GM19193 (cell line): Measurements from ENCODE around the gene CEACAM4.

ENCODE experiments used
- POLR2A ChIP-seq: IDR thresholded peaks from 4 replicates; pipeline ENCODE4 v1.6.1; 2011; ENCODE audit not compliant: insufficient read depth, insufficient read length; ENCODE audit errors: extremely low read depth

CEACAM4 gene

GRCh38 chr19:41626877-41627276, at the start of gene CEACAM4:
CEACAM4 (minus strand) TSS chr19:41627074; CDS start chr19:41626963, 111 bp downstream.
- no peak for TF ChIP-seq POLR2A

DNA sequence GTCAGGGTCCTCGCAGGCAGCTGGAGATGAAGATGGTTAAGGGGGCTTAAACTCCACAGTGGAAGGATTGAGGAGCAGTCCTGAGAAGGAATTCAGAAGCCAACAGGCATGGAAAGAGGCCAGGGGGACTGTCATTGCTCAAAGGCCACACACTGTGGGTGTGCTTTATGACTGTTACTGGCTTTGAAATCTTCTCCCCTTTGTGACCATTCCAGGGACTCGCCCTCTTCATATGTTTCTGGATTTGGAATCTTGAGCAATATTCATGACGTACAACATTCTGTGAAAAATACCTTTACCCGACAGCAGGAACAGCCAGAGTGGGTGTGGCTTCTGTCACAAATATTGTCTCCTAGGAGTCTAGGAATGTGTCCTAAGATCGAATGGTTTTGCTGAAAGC, 44.6 kb upstream of the CEACAM4 start:
- no peak for TF ChIP-seq POLR2A

DNA sequence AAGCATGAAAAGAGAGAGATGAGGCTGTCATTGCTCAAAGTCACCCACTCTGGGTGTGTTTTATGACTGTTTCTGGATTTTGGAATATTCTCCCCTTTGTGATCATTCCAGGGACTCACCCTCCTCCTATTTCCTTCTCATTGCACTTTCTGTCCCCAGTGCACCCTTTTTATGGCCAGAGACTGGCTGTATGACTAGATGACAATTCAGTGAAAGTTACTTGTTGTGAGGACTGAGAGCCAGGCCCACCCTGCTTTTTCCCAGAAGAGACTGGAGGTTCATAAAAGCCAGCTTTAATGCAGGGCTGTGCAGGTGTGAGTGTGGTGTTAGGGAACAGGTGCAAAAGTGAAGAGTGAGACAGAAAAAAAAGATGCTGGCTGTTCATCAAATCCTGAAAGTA, 43.9 kb upstream of the CEACAM4 start:
- TF ChIP-seq POLR2A: no peak

GRCh38 chr19:41668315-41668714, 41.4 kb upstream of the CEACAM4 start:
- no peak for TF ChIP-seq POLR2A

DNA sequence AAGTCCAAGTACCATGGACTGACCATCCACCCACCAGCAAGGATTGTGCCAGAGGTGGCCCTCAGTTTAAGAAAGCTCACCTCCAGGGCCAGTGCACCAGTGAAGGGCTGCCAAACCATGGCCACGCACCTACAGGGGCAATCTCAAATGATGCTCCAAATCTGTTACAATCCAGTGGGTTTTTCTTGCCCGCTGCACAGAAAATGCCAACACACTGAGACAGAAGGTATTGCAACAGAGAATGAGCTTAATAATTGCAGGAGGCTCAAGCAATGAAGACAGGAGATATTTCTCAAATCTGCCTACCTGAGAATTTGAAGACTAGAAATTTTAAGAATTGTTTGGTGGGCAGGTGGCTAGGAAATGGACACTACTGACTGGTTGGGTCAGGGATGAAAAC, 39.2 kb upstream of the CEACAM4 start:
- TF ChIP-seq POLR2A: no peak

- no peak for TF ChIP-seq POLR2A
Observed at GRCh38 chr19:41657157-41657556, 30.3 kb upstream of the CEACAM4 start.

GRCh38 chr19:41652250-41652649, 25.4 kb upstream of the CEACAM4 start:
- TF ChIP-seq POLR2A: no peak

- no peak for TF ChIP-seq POLR2A
Observed at GRCh38 chr19:41649827-41650226, 23.0 kb upstream of the CEACAM4 start.

DNA sequence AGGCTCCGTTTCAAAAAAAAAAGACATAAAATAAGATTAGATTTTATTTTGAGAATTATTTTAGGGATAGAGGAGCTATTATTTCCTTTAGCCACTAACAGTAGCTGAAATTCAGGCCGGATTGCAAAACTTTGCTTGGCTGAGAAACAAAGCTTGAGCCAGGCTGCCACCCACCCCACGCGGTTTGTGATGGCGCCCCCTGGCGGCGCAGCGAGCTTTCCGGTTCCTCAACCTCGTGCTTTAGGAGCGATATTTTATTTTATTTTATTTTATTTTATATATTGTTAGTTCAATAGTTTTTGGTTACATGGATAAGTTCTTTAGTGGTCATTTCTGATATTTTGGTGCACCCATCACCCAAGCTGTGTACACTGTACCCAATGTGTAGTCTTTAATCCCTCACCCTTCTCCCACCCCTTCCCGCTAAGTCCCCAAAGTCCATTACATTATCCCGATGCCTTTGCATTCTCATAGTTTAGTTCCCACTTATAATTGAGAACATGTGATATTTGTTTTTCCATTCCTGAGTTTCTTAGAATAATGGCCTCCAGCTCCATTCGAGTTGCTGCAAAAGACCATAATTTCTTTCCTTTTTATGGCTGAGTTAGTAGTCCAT, 19.8 kb upstream of the CEACAM4 start:
- no peak for TF ChIP-seq POLR2A

- TF ChIP-seq POLR2A: no peak
Observed at GRCh38 chr19:41641879-41642485, 15.1 kb upstream of the CEACAM4 start.

GRCh38 chr19:41638641-41639081, 11.8 kb upstream of the CEACAM4 start:
- TF ChIP-seq POLR2A: no peak

DNA sequence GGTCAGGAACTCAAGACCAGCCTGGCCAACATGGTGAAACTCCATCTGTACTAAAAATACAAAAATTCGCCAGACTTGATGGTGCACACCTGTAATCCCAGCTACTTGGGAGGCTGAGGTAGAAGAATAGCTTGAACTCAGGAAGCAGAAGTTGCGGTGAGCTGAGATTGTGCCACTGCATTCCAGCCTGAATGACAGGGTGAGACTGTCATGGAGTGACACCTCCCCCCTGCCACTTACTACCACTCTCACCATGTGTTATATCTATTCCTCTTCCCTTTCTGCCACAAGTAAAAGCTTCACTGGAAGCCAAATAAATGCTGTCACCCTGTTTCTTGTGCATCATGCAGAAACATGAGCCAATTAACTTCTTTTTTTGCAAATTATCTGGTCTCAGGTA, 10.6 kb upstream of the CEACAM4 start:
- TF ChIP-seq POLR2A: no peak

GRCh38 chr19:41627966-41628675, 1.2 kb upstream of the CEACAM4 start:
- no peak for TF ChIP-seq POLR2A

- TF ChIP-seq POLR2A: no peak
Observed at GRCh38 chr19:41626278-41626677, 596 bp downstream of the CEACAM4 start.

GRCh38 chr19:41624937-41625336, 1.9 kb downstream of the CEACAM4 start:
- TF ChIP-seq POLR2A: no peak

DNA sequence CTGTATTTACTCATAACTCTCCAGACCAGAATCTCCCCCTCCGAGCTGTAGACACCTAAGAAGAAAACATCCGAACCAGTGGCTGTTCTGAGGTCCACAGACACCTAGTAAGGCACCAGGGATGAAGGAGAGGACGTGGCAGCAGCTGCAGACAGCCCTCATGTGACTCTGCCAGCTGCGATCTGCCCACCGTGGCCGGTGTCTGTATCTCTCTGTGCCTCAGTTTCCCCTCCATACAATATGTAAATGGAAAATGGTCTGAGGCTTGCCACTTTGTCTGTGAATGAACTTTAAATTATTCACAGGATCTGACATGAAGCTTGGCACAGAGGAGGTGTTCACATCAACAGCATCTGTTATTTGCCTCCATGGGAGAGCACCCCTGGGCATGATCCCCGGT, 2.4 kb downstream of the CEACAM4 start:
- no peak for TF ChIP-seq POLR2A
